ENCODE data around the gene OR4K1.
"Not testable (repeated sequence)": the region's sequence is repeated elsewhere in the genome, so short reads cannot be mapped to it uniquely, and the experiment has no call there.

The OR4K1 gene, protein sequence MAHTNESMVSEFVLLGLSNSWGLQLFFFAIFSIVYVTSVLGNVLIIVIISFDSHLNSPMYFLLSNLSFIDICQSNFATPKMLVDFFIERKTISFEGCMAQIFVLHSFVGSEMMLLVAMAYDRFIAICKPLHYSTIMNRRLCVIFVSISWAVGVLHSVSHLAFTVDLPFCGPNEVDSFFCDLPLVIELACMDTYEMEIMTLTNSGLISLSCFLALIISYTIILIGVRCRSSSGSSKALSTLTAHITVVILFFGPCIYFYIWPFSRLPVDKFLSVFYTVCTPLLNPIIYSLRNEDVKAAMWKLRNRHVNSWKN

DNA sequence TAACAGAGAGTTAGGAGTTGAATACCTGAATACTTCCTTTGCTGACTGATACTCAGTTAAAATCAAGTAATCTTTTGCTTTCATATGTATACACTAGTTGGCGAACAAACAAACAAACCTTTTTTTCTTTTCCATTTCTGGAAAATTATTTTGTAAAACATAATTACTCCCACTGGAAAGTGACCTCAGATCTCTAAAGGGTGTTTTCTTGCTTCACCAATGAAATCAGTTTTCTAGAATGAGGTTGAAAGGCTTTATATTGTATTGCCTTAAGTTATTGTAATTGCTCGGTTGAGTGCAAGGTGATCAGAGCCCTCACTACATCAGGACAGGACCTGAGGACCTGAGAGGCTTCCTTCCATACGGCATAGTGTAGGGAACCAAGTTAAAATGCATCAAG lies at the start of gene OR4K1:
TSS of gene OR4K1 (plus strand) at position 301 of the 400 bp plus-strand sequence. CDS start 4,750 bp downstream, outside the sequence.
- no peak for FAIRE-seq

DNA sequence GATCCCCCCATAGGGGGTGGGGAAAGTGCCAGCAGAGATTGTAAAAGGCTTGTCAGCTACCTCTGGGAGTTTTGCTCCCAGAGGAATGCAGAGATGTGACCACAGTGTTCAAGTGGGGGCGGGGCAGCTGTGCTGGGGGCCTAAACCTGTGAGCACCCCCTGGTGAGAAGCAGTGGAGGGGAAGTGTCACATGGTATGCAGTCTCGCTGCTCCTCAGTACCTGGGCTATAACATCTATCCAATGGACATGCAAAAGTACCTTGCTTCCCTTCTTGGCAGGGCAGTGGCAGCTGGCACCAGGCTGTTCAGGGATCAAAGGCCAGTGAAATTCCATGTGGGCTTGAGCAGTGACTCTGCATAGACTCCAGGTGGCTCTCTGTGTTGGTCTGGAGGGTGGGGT lies 35.4 kb upstream of the OR4K1 start:
- FAIRE-seq: no peak

DNA sequence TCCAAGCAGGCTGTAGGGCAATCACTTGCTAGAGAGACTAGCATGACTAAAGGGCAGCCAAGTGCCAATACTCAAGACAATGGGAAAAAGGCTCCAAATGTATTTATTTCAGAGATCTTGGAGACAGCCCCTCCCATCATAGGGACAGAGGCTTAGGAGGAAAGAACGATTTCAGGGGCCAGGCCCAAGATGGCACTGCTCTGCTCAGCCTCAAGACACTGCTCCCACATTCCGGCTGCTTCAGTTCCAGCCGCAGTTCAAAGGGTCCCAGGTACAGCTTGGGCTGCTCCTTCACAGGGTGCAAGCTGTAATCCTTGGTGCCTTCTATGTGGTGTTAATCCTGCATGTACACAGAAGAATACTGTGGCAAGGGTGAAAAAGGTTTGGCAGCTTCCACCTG lies 29.7 kb upstream of the OR4K1 start:
- no peak for FAIRE-seq

DNA sequence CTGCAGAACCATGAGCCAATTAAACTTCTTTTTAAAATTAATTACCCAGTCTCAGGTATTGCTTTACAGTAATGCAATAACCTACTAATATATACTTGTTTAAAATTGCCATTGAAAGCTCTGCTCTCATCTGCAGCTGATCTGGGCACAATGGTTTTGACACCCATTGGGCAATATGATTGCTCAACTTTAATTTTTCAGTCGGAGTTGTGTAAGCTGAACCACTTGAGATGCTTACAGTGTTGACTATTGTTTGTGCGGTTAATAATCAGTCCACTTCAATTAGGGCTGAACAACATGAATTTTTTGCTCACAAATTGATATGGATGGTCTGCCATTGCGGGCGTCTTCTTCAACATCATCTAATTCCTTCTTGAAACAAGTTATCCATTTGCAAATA lies 28.3 kb upstream of the OR4K1 start:
- FAIRE-seq: no peak

DNA sequence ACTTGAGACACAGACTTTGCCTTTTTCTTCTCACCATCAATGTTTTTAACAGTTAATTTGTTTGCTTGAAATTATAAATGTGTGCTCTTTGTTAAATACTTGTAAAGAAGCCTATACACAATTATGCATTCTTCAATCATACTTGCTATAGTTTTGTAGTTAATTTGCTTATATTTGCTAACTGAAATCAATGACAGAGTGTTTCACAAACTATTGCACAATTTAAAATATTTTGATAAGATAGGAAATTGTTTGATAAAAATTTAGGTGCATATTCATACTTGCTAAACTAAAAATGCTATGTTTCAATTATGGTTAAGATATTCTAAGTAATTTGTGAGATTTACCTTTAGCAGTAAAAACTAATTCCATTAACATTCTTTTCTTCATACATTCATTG lies 24.1 kb upstream of the OR4K1 start:
- FAIRE-seq: no peak

DNA sequence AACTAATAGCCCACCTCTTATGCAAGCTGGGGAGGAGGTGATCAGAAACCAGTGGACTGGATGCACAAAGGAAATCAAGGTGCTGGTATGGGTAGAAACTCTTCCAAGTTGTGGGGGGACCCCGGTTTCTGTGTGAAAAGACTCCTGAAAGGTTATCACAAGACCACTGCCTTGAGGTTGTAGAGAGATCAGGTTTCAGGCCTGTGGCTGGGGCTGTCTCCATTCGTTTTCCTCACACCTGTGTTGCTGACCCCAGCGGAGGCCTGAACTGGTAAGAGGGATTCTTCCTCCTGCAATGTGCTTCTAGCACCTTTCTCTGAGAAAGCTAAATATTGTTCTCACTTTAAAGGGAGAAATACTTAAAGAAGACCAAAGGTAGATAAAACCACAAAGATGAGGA lies 19.6 kb upstream of the OR4K1 start:
- FAIRE-seq: no peak

DNA sequence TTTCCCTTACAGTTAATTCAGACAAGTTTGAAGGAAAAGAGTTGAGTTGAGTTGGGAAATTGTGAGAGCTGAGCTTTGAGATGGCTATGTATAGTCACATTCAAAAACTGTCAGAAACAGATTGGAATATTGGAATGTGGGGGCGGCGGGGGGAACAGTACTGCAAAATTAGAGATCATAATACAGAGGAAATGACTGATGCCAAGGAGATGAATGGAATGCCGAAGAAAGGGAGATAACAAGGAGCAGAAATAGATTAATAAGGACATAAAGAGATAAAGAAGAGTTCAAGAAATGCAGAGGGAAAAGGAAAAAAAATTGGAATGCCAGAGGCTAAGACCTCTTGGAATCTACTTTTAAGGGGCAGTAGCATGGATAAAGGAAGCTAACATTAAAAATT lies 13.5 kb upstream of the OR4K1 start:
- no peak for FAIRE-seq

DNA sequence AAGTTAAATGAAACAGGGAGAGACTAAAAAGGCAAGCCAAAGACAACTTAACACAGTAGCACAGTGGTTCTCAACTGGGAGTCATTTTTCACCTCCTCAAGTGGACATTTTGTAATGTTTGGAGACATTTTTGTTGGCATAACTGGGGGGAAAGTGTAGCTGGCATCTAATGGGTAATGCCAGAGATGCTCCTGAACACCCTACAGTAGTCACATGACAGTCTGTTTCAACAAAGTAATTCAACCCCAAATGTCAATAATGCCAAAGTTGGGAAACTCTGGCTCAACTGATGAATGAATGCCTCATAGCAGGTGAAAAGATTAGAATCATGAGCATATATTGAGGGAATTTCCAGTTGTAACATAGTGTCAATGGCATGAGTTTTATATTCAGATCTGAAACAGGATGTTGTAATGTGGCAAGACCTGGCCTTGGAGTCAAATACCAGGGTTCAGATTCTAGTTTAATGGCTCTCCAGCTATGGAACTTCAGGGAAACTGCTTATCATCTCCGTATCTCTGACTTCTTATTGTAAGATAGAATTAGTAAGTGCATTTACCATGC lies 12.7 kb upstream of the OR4K1 start:
- FAIRE-seq: no peak

DNA sequence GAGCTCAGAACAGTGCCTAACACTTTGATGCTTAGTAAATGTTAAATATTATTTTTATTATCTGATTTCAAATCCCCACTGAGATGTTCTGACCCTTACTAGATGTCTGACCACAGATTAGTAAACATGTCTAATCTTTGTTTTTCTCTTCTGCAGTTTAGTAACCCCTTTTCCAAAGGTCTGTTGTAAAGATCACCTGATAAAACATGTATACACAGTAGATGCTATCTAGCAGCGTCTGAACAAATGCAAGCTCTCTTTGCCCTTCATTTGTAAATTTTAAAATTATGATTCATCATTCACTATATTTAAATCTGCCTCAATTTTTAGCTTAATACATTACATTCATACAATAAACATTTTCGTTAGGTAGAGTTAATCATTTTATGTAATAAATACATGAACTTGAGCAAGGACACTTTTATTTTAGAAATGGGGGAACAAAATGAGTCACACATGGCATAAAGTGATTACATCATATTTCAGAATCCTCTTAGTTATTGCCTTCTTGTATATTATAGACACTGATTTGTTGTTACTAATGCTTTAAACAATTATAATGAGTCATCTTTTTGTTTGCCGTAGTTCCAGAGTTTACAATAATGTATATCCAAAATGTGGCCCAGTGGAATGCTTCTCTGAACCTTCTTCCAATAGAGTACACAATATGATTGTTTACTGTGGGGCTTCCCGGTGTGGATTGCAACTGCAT lies 12.0 kb upstream of the OR4K1 start:
- FAIRE-seq: no peak

DNA sequence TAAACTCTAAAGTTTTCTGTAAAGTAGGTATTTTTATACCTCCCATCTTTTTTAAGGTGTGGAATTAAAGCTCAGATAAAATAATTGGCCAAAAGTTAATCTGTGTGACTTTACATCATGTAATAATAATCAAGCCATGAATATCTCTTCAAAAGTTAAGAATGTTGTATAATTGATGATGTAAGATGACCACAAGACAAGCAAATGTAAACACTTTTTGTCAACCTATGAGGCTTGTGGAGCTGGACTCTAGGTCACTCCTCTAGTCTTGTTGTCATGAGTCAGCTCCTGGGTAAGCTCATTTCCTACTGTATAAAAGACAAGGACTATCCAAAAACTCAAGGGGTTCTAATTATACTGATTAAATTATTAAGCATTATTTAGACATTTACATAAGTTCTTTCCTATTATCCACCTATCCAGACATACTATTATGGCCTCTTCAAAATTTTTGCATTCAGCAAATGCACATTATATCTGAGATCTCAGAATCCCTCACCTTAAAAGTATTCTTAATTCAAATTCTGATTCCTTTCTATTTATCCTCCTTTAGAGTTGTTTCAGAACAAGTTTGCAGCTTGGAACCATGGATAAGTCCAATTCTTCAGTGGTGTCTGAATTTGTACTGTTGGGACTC lies 10.6 kb upstream of the OR4K1 start, which contains the start of gene OR4K5:
TSS of gene OR4K5 (plus strand) at position 587 of the 637 bp plus-strand sequence. CDS start at position 587, 0 bp downstream.
- FAIRE-seq: no peak

DNA sequence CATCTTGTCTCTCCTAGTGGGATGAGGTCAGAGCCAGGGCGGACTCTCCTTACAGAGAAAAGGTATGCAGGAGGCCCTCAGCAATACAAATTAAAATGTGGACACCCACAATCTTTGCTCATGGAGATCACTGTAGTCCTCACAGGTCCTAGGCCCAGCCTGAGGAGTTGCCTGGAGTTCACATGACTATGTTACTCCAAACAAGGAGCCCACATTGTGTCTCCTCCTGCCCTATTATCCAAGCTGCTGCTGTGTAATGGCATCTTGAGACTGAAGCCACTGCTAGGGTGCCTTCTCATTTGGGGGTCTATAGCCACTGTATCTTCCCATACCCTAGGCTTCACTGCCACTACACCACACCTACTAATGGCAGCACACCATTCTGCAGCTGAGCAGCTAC lies 11.0 kb downstream of the OR4K1 start:
- no peak for FAIRE-seq

DNA sequence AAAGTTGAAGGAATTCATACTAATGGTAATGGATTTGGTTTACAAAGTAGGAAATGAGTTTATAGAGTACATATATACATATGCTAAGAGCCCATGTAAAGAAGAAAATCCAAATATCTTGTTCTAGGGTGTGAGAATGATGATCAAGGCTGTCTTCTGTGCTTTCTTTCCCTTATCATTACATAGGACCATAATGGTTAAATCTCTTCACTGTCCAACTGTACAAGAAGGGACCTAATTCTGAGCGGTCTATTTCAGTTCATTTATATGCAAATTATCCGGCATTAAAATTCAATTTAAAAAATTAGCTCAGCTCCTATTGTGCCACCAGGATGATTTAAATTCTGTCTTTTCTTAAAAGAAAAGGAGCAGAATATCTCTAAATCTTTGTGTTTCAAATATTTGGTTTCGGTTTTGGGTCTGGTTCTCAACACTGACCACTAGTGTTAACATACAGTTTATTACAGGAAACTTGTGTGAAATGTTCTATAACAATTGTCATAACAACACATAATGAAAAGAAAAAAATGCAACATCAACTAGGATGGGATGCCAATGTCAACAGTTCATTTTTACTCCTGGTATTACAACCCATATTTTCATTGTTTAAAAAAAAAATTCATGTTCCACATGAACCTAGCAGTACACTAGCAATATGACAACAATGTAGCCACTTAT lies 16.8 kb downstream of the OR4K1 start:
- no peak for FAIRE-seq

DNA sequence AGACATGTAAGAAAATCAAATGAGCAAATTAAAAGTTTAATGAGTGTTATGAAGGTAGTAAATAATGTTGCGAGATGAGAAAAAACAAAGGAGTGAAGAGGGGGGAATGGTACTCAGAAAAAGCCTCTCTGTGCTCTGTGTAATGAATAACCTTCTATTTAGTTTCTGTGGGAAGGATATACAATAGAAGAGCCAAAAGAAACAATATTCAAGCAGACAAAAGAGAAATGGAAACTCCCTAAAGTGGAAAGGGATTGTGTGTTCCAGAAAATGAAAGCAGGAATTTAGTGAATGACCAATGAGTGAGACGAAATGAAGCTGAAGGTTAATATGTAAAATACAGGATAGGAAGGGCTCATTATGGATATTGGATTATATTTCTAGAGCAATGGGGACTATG lies 18.5 kb downstream of the OR4K1 start:
- no peak for FAIRE-seq

DNA sequence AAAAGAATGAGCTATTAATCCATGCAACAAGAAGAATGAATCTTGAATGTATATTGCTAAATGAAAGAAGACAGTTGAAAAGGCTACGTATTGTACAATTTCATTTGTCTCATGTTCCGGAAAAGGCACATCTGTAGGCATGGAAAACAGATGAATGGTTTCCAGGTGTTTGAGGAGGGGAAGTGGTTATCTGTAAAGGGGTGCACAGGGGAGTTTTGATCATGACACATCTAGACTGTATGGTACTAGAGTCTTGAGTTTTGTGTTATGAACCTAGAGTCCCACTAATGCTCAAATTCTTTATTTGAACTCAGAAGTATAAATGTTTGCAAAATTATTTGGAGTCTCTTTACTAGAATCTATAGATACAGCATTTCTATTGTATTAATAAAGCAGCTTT lies 39.0 kb downstream of the OR4K1 start:
- FAIRE-seq: not testable (repeated sequence)

DNA sequence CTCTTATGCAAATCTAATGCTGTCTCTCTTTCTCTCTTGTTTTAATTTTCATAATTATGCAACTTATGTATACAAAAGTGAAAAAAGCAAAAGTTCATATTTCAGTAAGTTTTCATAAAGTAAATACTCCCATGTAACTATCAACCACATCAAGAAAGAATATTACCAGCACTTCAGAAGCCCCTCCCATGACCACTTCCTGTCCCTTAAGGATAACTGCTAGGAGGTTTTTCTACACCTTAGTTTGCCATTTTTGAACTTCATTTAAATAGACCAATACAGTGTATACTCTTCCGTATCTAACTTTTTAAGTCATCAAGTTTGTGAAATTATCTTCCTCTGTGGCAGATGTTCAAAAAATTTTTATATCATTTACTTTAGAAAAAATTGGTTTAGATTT lies 44.1 kb downstream of the OR4K1 start:
- no peak for FAIRE-seq

DNA sequence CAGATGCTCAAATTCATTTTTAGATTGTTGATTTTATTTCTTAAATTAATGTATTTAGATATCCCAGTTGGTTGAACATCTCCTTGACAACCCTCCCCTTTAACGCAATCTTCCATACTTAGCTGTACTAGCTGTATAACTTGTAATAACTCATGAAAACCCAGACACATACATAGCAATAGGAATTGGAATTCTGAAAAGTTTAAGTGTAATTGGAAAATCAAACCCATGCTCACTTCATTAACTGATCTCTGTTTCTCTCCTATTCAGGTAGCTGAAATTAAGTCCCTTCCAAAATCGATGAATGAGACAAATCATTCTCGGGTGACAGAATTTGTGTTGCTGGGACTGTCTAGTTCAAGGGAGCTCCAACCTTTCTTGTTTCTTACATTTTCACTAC lies 44.6 kb downstream of the OR4K1 start, which contains the start of gene OR4K15:
TSS of gene OR4K15 (plus strand) at position 301 of the 400 bp plus-strand sequence. CDS start at position 301, 0 bp downstream.
- FAIRE-seq: no peak

Data from colon (tissue), 2 donors.